GM06990 (cell line): ENCODE measurements around the gene CD86.

ENCODE experiments used
- DNase-seq: peaks from one replicate; pipeline ENCODE4 v3.0.0-alpha.2; 2011; ENCODE audit not compliant: insufficient read length; ENCODE audit errors: extremely low read depth
- H3K27me3 ChIP-seq: replicated peaks from 2 replicates; pipeline ENCODE4 v1.6.0; 2011; ENCODE audit warnings: low read length; ENCODE audit not compliant: control insufficient read depth, insufficient read depth
- H3K36me3 ChIP-seq: 2 replicates; pipeline ENCODE4 v1.5.1; 2011; ENCODE audit warnings: low read length; ENCODE audit not compliant: control insufficient read depth, insufficient read depth
- H3K4me3 ChIP-seq: replicated peaks from 2 replicates; pipeline ENCODE4 v1.5.1; 2011; ENCODE audit warnings: low read depth, mild to moderate bottlenecking, control low read depth, low read length
- CTCF ChIP-seq: IDR thresholded peaks from 2 replicates; pipeline ENCODE4 v1.5.1; 2011; ENCODE audit warnings: low read length, control low read depth, mild to moderate bottlenecking, inconsistent platforms; ENCODE audit not compliant: insufficient read depth, poor library complexity, severe bottlenecking

Gene CD86

DNA sequence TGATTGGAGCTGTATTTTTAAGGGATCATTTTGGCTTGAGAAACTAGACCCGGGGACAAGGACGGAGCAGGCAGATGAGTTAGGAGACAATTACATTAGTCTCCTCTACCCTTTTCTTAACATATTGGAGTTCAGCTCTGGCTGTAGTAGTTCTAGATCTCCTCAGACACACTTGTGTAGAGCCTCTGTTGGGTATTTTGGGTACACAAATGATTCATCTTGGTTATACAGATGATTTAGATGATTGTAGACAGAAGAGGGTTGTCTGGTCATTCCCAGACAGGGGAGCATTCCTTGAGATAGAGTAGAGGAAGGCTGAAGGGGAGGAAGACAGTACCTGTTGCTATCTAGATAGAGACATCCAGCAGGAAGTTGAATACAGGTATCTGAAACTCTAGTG, 43.4 kb downstream of the CD86 start:
- Histone ChIP-seq H3K4me3 (no peak overlapping the region), H3K27me3 (no peaks in the 10 kb centered on the region), H3K36me3 (no peaks in the 10 kb centered on the region)
- DNase-seq = no peak
- no peak for TF ChIP-seq CTCF

DNA sequence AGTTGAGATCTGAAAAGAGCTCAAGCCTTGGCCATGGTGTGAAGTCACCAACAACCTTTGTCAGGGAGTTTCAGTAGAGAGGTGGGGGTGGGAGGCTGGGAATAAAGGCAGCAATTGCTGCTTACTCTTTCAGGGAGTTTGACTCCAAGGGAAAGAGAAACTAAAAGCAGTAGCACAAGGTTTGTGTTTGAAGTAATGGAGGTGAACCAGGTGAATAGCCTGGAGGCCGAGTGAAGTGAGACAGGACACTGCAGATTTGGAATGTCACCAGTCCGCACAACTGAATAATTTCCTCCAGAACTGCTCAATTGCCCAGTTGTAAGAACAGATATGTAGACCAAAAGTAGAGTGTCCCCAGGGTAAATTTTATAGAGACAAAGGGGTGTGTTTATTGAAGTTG, 44.1 kb downstream of the CD86 start:
- H3K36me3 ChIP-seq = no peaks in the 10 kb centered on the region
- H3K4me3 ChIP-seq = no peak overlapping the region
- DNase-seq = no peak
- no peaks in the 10 kb centered on the region for H3K27me3 ChIP-seq
- TF ChIP-seq CTCF = no peak

GRCh38 chr3:122100083-122100482, 44.9 kb downstream of the CD86 start:
- H3K36me3 ChIP-seq = no peaks in the 10 kb centered on the region
- H3K4me3 ChIP-seq = no peak overlapping the region
- no peak for TF ChIP-seq CTCF
- no peak for DNase-seq
- no peaks in the 10 kb centered on the region for H3K27me3 ChIP-seq

GRCh38 chr3:122100591-122101463, 45.7 kb downstream of the CD86 start:
- no peak for TF ChIP-seq CTCF
- no peak overlapping the region for H3K4me3 ChIP-seq
- H3K27me3 ChIP-seq = no peaks in the 10 kb centered on the region
- H3K36me3 ChIP-seq = peaks cover 2% of the 10 kb centered on the region; the same call in 1 of the 2 replicates
- peak; percentile 64 for DNase-seq

DNA sequence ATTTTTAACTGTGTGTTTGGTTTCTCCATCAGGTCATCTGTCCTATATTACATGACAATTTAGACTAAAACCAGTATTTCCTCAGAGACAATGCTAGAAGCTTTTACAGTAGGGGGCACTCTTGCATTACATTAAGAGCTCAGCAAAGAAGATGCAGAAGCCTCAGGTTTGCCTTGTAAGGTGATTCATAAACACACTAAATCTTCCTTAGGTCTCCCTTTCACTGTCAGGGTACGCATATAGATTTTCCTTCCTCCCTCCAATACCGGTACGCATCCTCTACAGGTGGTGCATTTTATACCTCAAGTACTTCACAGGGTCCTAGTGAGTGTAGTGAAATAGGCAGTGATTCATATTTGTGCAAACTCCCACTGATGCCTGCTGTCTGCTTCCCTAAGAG, 46.5 kb downstream of the CD86 start:
- Histone ChIP-seq H3K27me3 (no peaks in the 10 kb centered on the region), H3K36me3 (peaks cover 2% of the 10 kb centered on the region; the same call in 1 of the 2 replicates), H3K4me3 (no peak overlapping the region)
- TF ChIP-seq CTCF = peak; percentile 60
- DNase-seq = peak; percentile 70
